ENCODE results near the gene COL9A2.

- TF ChIP-seq CTCF (IDR thresholded peaks at IDR 0.05) = no peak
- no peak for TF ChIP-seq SMC3 (IDR thresholded peaks at IDR 0.05)
- TF ChIP-seq EP300 (IDR thresholded peaks at IDR 0.05) = no peak
- no peak for TF ChIP-seq KDM1A (IDR thresholded peaks at IDR 0.05; ENCODE audit: low read depth)
- no peak for TF ChIP-seq REST (IDR thresholded peaks at IDR 0.05)
- TF ChIP-seq CEBPB (IDR thresholded peaks at IDR 0.05) = no peak
- no peak for TF ChIP-seq HDAC2 (IDR thresholded peaks at IDR 0.05)
- TF ChIP-seq RFX5 (IDR thresholded peaks at IDR 0.05) = no peak
- no peak for TF ChIP-seq RAD21 (conservative IDR thresholded peaks at IDR 0.05 in 1 of 2, IDR thresholded peaks at IDR 0.05 in 1 of 2)
- TF ChIP-seq JUN (IDR thresholded peaks at IDR 0.05) = no peak
- TF ChIP-seq ESRRA (IDR thresholded peaks at IDR 0.05; ENCODE audit: borderline replicate concordance, low read length) = no peak
- TF ChIP-seq POLR2A (IDR thresholded peaks at IDR 0.05; ENCODE audit: low read length) = no peak
Measured at GRCh38 chr1:40311692-40312091, 5.4 kb downstream of the COL9A2 start.

Measured in A549 (cell line).